Astrocyte (in vitro differentiated cells and primary cell): ENCODE data around the gene OR1N1.

Source experiments
- EZH2 ChIP-seq: IDR thresholded peaks from 2 replicates; pipeline ENCODE4 v1.6.1; 2012; ENCODE audit warnings: mild to moderate bottlenecking, low read length, inconsistent platforms; ENCODE audit not compliant: insufficient read depth
- TF ChIP-seq, protein P1 (sequence below): IDR thresholded peaks from 2 replicates; pipeline ENCODE4 v1.5.1; 2011; ENCODE audit warnings: low read depth, mild to moderate bottlenecking, inconsistent platforms, low read length, moderate library complexity; ENCODE audit not compliant: insufficient read depth

DNA sequence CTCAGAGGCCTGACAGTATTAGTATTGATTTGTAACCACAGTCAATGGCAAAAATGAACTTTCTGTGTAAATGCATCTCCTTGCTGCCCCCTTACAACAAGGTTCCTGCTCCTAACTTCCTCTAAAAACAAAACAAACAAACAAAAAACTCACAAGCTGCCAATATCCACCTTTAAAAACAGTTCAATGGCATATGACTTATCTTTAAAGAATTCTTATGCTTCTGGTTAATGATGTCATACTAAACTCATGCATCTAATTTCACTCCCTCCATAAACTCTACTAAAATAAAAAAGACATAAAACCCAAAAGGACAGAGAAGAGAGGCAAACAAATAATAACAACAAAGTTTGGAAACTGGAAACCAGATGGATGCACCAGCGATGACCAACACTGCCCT is 9.0 kb upstream of the OR1N1 start:
- TF ChIP-seq, protein P1, sequence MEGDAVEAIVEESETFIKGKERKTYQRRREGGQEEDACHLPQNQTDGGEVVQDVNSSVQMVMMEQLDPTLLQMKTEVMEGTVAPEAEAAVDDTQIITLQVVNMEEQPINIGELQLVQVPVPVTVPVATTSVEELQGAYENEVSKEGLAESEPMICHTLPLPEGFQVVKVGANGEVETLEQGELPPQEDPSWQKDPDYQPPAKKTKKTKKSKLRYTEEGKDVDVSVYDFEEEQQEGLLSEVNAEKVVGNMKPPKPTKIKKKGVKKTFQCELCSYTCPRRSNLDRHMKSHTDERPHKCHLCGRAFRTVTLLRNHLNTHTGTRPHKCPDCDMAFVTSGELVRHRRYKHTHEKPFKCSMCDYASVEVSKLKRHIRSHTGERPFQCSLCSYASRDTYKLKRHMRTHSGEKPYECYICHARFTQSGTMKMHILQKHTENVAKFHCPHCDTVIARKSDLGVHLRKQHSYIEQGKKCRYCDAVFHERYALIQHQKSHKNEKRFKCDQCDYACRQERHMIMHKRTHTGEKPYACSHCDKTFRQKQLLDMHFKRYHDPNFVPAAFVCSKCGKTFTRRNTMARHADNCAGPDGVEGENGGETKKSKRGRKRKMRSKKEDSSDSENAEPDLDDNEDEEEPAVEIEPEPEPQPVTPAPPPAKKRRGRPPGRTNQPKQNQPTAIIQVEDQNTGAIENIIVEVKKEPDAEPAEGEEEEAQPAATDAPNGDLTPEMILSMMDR: no peak
- no peak for TF ChIP-seq EZH2
